ENCODE data around the gene TSPYL4. TPM values are rescaled to one million over a fixed set of nuclear protein-coding genes. Genes with fewer than 3 reads are reported as not detected.
A peak's percentile ranks its signal among the peaks of the same experiment; 100 is the strongest.

Gene TSPYL4
- total and polyA plus RNA-seq, 7 donors = 2.8 to 10.1 (median 6.5) TPM

DNA sequence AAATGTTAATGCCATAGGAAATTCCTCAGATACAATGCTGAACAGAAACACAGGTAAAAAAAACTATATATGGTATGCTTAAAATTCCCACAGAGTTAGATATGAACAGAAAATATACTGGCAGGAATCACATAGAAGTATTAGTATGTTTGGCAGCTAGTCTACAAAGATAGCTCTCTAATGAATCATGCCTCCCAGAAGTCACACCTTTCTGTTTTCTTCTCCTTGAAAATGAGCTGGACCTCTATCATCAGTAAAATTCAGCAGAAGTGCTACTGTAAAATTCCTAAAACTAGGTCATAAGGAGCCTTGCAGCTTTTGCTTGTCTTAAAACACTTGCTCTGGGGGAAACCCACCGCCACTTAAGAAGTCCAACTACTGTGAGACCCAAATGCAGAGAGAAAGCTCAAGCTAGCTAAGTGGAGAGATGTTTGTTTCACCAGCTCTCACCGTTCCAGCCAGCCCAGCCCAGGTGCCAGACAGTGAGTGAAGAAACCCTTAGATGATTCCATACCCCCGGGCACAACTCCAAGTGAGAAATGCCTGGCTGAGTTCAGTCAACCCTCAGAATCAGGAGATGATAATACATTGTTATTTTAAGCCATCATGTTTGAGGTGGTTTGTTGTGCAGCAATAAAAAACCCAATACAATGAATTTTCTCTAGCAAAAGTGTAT is 43.0 kb downstream of the TSPYL4 start:
- intact Hi-C loops (cut with DNase I) = loop anchor here in 1 of 2 donors (10.0 kb wide), 1 partner anchor 754 kb away; no protein-coding TSS in a partner anchor
- ATAC-seq (peak; percentile 85 to 95 (median 92)), DNase-seq (peak; percentile 49 to 76)
- Histone ChIP-seq H3K4me1 (peaks cover 6% of the 10 kb centered on the region), H3K36me3 (ENCODE audit: insufficient read depth in 1 of 2, low read depth in 1 of 2) (no peaks in the 10 kb centered on the region), H3K27ac (no peak overlapping the region), H3K9me3 (no peaks in the 10 kb centered on the region), H3K27me3 (ENCODE audit: insufficient read depth in 3 of 3, low read length in 2 of 3) (no peaks in the 10 kb centered on the region), H3K4me3 (no peak overlapping the region)
- TF ChIP-seq, protein P1, sequence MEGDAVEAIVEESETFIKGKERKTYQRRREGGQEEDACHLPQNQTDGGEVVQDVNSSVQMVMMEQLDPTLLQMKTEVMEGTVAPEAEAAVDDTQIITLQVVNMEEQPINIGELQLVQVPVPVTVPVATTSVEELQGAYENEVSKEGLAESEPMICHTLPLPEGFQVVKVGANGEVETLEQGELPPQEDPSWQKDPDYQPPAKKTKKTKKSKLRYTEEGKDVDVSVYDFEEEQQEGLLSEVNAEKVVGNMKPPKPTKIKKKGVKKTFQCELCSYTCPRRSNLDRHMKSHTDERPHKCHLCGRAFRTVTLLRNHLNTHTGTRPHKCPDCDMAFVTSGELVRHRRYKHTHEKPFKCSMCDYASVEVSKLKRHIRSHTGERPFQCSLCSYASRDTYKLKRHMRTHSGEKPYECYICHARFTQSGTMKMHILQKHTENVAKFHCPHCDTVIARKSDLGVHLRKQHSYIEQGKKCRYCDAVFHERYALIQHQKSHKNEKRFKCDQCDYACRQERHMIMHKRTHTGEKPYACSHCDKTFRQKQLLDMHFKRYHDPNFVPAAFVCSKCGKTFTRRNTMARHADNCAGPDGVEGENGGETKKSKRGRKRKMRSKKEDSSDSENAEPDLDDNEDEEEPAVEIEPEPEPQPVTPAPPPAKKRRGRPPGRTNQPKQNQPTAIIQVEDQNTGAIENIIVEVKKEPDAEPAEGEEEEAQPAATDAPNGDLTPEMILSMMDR (IDR thresholded peaks at IDR 0.05) = no peak
- WGBS, 3 donors = 47 to 53% (median 48%) methylated on average over 3 of the region's 3 CpGs

GRCh38 chr6:116210316-116210715 is 43.6 kb downstream of the TSPYL4 start:
- 89 to 95% (median 94%) methylated on average over 5 of the region's 5 CpGs for WGBS, 3 donors
- Histone ChIP-seq H3K27ac (no peak overlapping the region), H3K4me1 (peaks cover under 1% of the 10 kb centered on the region), H3K36me3 (ENCODE audit: insufficient read depth in 1 of 2, low read depth in 1 of 2) (no peaks in the 10 kb centered on the region), H3K9me3 (no peaks in the 10 kb centered on the region), H3K27me3 (ENCODE audit: insufficient read depth in 3 of 3, low read length in 2 of 3) (no peaks in the 10 kb centered on the region), H3K4me3 (no peak overlapping the region)
- DNase-seq (no peak), ATAC-seq (no peak)
- intact Hi-C loops (cut with DNase I) = loop anchor here in 1 of 2 donors (10.0 kb wide), 1 partner anchor 754 kb away; no protein-coding TSS in a partner anchor
- TF ChIP-seq, protein P1 (IDR thresholded peaks at IDR 0.05) = no peak

DNA sequence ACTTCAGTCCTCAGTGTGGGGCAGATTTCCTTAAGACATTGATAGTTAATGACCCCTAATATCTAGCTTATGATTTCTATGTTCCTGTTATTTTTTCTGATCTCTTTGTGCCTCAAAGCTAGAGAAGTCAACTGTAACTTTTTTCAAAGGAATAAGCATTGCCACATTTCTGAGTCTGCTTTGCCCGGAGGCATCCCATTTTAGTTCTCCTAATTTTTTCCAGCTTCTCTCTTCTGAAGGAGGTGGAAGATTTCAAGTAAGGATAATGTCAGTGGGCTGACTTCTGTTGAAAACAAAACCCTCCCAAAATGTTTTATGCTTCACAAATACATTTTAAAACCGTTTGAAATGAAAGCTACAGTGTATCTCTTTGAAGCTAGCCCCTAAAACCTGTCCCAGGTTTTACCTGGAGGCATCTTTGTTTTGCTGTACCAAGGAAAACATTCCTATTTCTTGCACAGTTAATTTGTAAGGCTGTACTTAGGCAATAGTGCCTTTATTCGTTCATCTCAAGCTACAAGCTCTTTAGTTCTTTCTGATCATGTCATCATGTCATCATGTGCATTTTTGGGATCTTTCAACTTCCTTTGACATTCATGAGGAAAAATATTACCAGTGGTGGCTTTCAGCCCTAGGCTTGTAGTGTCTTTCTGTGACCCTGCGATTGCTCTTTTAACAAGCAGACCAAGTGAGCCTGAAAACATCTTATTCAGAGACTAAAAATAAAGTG is 45.7 kb downstream of the TSPYL4 start:
- Histone ChIP-seq H3K36me3 (ENCODE audit: insufficient read depth in 1 of 2, low read depth in 1 of 2) (no peaks in the 10 kb centered on the region), H3K9me3 (no peaks in the 10 kb centered on the region), H3K27ac (no peak overlapping the region), H3K4me1 (no peaks in the 10 kb centered on the region), H3K4me3 (no peak overlapping the region), H3K27me3 (ENCODE audit: insufficient read depth in 3 of 3, low read length in 2 of 3) (no peaks in the 10 kb centered on the region)
- intact Hi-C loops (cut with DNase I) = no loop called here
- 78 to 86% (median 80%) methylated on average over 4 of the region's 4 CpGs for WGBS, 3 donors
- TF ChIP-seq, protein P1 (IDR thresholded peaks at IDR 0.05) = no peak
- DNase-seq (no peak), ATAC-seq (no peak)

- no peaks in the 10 kb centered on the region for H3K9me3 ChIP-seq
- H3K36me3 ChIP-seq (ENCODE audit: insufficient read depth in 1 of 2, low read depth in 1 of 2) = no peaks in the 10 kb centered on the region
- H3K4me3 ChIP-seq = no peak overlapping the region
- WGBS, 3 donors = 94 to 95% (median 95%) methylated on average over 1 of the region's 1 CpG
- H3K27ac ChIP-seq = no peak overlapping the region
- TF ChIP-seq, protein P1 (IDR thresholded peaks at IDR 0.05) = no peak
- intact Hi-C loops (cut with DNase I) = no loop called here
- H3K4me1 ChIP-seq = peaks cover 12% of the 10 kb centered on the region
- no peak for ATAC-seq
- no peak for DNase-seq
- no peaks in the 10 kb centered on the region for H3K27me3 ChIP-seq (ENCODE audit: insufficient read depth in 3 of 3, low read length in 2 of 3)
These were observed 47.5 kb downstream of the TSPYL4 start for GRCh38 chr6:116206231-116206903.

Data from psoas muscle (tissue), 8 donors.